HG02623 (cell line): ENCODE measurements around the gene CYP1B1.
"Not testable (repeated sequence)": the region's sequence is repeated elsewhere in the genome, so short reads cannot be mapped to it uniquely, and the experiment has no call there.

ENCODE experiments used
- ATAC-seq: cut with Tn5 transposase; IDR thresholded peaks from one replicate; pipeline ENCODE4 v1.9.1; 2021; ENCODE audit warnings: moderate library complexity; ENCODE audit not compliant: unreplicated experiment

Gene CYP1B1

DNA sequence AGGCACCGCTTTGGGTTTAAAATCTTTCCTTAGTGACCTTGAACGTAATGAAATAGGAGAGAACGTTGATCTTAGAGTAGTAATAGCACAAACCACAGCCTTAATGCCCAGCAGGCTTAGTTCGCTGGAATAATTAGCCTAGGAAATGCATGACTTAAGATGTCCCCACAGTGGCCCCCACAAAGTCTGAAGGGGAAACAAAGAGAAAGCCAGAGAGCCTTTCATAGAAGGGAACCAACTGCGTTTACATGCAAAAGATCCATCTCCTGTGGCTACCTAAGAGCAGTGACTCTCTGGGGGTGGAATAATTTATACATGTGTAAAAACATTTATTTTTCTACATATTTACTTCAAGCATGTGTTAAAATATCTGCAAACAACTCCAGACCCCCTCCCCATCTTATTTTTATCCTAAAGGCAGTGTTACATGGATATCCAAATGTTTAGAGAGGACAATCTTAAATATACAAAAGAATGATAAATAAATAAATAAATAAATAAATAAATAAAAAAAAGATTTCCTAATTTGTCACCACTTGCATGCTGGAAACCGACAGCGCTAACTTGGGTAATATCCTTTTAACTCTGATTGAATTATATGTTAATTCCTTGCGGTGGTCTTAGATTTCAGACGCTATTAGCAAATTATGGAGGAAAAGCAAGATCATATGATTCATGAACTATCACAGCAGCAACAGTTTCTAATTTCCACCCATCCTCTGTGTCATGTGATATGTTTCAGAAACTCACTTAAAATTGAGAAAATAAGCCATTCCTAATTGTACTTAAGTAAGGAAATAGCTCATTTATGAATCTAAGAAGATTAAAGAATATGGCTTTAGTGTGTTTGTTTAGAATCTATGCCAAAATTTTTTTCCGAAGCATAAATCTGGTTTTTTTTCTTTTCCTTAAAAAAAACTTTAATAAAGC is 23.4 kb upstream of the CYP1B1 start:
- ATAC-seq: no peak

DNA sequence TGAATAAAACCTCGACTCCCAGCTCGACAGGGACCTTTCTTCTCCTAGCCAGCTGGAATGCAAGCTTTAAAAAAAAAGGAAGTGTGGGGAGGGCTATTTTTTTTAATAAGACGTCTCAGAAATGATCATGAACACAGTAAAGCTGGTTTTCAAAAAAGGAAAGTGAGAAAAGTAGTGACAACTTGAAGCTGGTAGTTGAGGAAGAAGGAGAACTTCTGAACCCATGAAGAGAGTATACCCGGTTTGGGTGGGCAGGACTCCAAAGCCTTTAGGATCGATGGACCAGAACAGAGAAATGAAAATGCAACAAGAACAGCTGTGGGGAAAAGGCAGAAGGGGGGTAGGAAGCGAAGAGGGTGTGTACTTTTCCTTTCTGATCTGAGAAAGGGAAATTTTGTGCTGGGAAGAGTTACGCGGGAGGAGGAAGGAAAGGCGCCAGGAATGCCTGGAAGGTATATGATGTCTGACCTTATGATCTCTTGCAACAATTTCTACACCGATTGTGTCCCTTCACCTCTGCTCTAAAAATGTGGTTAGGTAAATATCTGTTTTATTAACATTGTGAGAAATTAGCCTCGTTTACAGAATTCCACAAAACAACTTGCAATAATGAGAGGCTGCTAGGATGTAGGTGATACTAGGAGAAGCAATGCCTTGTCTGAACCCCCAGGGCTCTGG is 22.6 kb upstream of the CYP1B1 start:
- ATAC-seq: no peak

DNA sequence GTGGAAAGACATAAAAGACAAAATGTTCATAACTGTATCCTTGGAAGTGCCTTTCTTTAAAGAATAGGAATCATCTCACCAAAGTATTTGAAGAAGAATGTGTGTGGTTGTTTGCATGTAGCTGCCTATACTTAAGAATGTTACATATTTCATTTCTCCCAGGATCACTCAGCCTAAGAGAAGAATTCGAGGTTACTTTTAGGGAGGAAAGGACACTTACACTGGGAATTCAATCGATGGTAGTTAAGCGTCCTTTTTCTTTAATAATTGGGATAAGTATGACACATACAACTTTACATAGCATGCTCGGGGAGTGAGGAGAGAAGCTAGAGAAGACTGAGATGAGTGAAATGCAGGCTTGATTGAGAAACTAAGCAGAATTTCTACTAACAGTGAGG is 22.0 kb upstream of the CYP1B1 start:
- no peak for ATAC-seq

DNA sequence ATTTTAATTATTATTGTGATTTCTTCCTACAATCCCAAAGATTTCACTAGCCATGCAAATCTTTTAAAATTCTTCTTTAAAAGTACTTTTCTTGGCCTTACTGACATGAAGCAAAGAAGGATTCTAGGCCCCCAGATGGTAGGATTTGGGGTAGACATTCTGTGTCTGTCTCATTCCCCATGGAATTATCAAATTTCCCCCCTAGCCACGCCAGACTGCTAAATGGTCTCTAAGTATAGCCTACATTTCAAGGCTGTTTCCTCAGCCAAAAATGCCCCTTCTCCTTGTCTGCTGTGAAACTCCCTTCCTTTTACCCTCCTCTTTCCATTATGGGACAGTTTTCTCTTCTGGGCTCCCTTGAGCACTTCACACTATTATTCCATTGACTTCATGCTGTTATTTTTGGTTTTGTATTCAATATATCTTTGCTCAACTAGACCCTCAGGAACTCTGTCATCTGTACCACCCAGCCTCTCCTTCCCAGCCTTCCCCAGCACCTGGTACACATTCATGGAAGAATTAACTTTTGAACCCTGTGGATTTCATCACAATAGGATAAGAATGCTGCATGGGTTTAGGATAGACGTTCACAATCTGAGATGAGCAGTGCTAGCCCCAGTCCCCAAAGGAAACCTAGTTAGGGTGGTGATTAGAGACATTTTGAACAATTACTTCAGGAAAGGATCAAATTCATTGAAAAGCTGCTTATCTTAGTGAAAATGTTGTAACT is 21.5 kb upstream of the CYP1B1 start:
- no peak for ATAC-seq

DNA sequence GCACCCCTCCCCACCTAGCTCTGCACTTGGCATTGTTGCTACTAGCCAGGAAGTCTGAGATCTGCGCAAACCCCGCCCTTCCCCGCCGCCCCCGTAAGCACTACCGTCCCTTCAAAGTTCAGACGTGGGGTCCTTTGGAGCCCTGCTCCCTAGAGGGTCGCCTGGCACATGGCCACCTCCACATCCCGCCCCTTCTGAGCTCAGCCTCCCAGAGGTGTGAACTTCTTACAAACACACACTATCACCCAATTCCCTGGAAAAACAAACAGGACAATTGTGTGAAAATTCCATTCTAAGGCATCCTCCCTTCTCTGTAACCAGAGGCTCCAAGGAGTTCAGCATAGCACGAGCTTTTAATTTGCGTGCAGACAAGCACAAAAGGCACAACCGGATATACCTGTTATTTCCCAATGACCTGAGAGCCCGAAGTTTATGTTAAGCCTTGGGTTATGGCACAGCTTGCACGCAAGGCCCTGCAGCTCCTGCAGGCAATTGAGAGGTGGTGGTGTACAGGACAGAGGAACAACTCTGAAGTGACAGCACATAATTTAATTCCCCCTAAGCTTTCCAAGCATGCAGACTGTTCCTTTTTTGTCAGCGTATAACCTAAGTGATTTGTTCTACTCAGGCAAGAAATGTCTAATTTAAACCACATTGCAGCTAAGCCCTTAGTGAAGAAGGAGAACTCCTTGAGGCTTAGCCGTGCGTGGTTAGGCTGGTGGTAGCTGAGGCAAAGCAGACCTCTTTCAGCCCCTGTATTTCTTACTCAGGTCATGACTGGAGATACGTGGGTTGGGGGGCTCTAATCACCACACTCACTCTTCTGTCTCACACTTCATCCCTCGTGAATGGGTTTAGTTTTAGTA is 20.3 kb upstream of the CYP1B1 start:
- no peak for ATAC-seq

DNA sequence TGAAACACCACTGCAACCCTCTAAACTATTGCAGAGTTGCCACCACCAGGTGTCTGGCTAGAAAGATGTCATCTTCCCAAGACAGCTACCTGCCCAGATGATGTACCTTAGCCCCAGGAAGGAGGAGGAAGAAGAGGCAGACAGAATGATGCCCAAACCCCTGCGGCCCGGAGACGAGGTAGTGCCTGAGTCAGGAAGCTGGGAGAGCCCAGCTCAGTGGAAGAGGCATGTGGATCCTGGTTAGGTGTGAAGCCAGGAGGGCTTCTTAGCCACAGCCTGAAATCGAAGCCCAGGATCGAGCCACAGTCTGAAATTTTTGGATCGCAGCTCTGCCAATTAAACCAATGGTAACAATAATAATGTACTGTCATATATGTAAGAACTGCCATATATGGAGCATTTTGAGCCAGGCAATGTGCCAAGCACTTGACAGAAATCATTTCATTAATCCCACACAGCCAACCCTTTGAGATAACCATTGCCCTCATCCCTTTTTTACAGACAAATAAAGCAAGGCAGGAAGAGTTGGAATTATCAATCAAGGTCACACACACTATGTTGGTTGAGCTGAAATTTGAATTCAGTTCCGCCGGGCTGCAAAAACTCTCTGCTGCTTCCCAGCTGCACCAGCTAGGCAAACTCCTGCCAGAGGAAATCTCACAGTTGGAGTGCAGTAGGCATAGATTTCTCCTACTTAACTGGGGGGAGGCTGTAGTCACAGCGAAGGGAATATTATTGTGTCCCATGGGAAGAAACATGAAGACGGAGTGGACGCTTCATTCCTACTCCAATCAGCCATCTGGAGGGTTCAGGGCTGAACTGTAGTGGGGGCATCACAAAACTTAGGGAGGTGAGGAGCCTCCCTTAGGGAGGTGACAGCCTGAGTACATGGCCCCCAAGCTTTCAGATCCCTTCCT is 19.4 kb upstream of the CYP1B1 start:
- ATAC-seq: no peak

DNA sequence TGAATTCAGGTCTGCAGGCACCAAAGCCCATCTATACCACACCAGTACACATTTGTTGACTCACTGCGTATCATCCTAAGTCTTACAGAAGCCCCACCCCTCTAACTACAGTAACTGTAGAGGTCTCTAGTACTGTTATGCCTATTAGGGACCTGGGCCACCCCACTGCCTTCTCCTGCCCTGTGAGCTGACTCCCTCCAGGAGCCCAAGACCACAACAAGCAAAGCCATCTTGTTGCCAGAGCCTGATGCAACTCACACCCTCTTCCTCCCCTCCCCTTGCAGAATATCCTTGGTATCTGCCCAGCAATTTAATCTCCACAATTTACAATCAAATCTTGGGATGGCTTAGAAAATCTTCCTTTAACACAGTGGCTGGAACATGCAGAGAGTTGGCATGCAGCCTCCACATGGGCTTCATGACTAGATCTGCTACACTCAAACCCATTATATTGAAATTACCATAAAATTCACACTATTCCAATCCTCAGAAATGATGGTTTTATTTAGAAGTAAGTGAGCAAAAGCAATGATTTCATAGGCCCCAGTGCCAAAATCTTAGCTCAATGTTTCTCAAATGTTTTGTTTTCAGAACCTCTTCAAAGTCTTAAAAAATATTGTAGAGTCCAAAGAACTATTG is 17.7 kb upstream of the CYP1B1 start:
- no peak for ATAC-seq

DNA sequence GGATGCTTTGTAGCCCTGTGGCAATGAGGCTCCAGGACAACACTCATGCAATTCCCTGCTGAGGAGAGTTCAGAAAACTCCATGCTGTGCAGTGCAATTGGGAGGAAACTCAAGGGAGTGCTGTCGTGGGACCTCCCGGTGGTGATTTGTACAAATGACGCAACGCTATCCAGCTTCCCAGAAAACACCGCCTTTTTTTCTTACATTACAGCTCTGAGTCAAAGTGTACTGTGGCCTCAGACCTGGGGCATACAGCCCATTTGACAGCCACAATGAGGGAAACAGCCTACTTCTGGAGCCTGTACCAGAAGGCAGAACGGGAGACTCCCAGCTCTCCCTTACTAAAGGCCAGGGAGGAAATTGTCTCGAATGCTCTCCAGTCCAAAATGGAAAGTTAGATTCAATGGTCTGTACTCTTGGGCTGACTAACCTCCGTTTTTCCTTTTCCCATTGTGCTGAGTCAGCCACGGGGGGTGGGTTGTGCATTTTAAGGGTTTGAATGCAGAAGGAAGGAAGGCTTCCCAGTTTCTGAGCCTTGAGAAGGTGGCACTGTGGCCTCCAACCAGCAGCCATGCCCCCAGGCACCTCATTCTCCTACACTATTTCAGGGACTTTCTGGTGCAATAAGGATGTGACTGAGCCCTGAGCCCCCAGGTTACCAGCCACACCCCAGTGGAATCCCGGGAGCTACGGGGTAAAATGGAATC is 16.4 kb upstream of the CYP1B1 start:
- ATAC-seq: no peak

DNA sequence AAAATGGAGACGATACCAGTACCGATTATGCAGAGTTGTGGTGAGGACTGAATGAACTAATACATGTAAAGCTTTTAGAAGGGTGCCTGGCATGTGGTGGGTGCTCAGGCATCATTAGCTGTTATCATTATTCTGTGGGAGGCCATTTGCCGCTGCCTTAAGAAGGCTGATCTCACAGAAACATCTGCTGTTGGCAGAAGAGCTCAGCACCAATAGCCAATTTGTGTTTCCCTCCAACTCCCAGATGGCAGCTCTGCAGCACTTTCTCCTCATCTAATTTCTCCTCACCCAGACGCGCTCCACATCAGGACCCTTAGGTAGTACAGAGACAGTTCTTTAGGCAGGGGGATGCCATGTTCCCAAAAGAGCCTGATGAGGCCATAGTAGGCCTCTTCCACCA is 15.8 kb upstream of the CYP1B1 start:
- ATAC-seq: no peak

DNA sequence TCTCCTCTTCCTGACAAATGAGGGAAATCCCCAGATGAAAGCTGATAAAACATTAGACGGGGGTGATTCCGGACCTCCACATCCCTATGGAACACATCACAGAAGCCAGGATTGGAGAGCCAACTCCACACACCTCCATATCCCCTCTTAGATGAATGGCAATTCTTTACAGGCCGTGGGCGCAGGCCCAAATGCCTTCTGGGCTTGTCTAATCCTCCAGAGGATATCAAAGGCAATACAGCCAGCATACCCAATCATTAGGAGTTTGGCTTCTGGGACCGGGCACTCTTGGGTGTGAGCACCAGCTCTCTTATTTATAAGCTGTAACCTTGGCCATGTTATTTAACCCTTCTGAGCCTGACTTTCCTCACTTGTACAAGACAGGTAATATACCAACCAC is 15.0 kb upstream of the CYP1B1 start:
- no peak for ATAC-seq

DNA sequence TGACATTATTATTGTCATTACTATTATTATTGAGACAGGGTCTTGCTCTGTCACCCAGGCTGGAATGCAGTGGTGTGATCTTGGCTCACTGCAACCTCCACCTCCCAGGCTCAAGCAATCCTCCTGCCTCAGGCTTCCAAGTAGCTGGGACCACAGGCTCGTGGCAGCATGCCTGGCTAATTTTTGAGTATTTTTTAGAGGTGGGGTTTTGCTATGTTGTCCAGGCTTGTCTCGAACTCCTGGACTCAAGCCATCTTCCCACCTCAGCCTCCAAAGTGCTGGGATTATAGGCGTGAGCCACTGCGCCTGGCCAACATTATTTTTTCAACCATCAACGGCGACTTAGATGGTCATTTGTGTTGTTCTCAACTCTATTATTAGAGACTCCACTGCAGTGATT is 14.3 kb upstream of the CYP1B1 start:
- not testable (repeated sequence) for ATAC-seq

DNA sequence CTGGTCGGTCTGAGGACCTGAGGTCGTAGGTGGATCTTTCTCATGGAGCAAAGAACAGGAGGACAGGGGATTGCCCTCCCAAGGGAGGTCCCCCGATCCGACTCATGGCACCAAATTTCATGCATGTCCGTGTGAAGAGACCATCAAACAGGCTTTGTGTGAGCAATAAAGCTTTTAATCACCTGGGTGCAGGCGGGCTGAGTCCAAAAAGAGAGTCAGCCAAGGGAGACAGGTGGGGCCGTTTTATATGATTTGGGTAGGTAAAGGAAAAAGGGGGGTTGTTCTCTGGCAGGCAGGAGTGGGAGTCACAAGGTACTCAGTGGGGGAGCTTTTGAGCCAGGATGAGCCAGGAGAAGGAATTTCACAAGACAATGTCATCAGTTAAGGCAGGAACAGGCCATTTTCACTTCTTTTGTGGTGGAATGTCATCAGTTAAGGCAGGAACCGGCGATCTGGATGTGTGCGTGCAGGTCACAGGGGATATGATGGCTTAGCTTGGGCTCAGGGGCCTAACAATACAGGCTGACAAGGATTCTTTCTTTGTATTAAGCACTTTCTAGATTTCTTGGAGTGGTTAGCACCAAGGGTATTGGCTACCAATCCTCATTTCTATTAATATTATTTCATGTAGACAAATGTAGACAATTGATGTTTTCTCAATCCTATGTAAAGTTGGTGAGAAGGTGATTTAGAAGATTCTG is 10.2 kb upstream of the CYP1B1 start:
- ATAC-seq: not testable (repeated sequence)

DNA sequence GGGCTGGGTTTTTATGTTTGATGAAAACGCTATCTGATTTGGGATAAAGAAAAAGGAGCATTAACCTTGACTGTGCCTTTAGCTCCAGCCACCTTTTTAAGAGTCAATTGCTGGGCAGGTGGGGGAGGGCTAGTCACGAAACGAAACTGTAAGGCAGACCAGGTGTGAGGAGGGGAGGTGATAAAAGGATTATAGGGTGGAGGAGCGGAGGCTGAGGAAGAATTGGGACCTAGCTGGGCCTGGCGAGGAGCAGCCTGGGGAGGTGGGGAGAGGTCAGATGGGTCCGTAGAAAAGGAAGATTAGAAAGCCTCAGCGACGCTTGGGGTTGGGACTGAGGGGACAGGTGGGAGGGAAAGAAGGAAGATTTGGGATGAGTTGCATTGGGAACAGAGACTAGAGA is 8.6 kb upstream of the CYP1B1 start:
- ATAC-seq: not testable (repeated sequence)

DNA sequence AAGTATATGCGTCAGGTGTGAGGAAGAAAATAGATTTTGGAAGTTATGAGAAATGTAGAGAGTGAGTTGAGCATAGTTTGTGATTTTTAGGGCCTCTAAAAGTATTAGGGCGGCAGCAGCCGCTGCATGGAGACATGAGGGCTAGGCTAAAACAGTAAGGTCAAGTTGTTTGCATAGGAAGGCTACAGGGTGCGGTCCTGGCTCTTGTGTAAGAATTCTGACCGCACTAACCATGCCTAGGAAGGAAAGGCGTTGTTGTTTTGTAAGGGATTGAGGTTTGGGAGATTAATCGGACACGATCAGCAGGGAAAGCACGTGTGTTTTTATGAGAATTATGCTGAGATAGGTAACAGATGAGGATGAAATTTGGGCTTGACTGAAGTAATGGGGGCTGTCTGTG is 6.8 kb upstream of the CYP1B1 start:
- ATAC-seq: not testable (repeated sequence)

DNA sequence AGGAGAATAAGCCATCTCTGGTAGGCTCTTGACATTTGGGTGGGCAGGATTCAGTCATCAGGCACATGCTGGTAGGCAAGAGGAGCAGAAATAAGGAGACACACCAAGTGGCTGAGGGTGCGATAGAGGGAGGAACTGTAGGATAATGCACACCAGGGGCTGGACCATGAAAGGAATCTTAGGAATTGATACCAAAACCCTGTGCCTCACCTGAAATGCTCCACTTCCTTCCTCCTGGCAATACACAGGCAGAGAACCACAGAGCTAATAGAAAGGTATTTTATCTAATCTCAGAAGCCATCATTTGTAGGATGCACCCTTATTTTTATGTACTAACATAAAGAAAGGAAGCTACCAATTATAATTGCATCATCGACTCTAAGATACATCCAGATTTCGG is 4.4 kb upstream of the CYP1B1 start:
- no peak for ATAC-seq

DNA sequence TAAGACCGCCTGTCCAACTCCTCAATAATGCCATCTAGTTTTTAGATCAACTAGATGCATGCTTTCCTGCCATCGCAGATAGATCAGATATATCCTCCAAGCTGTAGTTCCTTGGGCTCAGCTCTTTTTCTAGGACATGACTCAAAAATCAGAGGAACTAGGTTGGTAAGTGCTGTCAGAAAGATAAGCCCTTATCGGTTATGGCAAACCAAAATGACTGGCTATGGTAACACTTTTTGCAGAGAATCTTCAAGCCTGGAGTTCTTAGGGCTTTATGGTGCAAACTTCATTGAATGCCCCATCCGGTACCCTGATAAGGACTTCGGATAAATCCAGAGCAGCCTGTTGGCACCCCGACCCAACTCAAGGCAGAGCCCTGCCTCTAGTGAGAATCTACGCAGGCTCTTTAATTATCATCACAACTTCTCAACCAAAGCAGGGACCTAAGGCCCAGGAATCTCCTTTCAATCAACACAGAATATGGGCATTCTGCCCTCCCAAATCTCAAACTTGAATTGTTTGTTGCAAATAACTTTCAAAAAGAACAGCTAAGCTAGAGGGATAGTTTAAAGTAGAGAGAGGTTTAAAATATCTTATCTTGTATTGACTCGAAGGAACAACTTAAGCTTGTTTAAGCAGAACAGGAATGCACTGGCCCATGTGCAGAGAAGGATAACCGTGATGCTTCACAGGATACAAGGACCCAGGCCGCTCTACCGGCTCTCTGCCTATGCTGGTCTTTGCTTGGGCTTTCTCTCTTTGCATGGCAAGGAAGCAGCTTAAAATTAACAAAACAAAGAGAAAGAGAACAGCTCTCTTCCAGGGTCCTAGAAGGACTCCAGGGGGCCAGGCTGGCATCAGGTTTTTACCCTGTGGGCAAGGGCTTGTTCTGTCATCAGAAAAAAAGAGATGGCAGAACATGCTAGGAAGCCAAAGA is 3.4 kb upstream of the CYP1B1 start:
- ATAC-seq: no peak

DNA sequence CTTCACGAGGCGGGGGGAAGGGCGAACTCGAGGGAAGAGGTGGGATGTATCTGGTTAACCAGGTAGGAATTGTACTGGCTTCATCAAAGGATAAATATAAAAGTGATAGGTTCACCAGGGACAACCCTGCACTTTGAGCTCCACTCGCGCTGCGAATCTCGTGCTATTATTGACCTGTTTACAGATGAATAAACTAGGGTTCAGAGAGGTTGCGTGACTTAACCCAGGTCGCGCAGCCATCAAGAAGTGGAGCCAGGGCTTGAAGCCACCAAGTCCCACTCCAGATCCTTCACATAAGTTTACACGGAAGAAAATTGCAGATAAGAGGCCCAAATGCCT is 1.4 kb upstream of the CYP1B1 start:
- ATAC-seq: no peak
